Measurements from ENCODE around the gene HOXD10. TPM values are rescaled to one million over a fixed set of nuclear protein-coding genes. Genes with fewer than 3 reads are reported as not detected.

Gene HOXD10
- total RNA-seq, 1 donor from 2014 or later, result not detected

DNA sequence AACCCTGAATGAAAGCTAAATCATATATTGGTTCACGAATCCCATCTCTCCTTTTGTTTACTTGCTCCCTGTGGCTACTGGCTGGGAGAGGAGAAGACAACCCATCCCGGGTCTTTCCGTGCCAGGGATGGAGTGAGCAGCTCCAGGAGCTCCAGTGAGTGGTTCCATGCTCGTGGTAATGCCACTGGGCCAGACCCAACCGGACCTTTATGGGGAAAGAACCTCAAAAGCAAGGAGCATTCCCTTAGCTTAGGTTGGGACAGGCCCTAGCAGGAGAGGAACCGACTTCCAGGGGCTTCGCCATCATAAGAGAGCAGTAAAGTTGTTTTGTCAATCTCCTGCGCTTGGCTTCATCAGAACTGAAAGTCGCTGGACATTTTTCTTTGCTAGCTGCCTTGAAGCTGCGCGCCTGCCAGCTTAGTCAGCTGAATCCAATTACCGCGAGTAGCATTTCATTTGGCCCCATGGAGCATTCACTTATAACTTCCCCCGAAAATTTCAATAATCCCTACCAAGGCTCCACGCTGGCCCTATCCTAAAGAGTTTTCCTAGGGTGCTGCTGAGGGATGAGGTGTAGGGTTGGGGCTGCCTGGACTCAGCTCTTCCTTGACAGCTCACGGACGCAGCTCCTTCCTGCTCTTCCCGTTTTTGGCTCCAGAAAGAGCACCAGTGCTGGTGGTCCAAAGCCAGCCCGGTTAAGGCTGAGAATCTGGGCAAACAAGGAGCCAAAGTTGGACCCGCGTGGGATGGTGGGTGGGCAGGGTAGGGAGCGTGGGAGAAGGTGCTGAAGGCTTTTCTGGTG lies 45.4 kb downstream of the HOXD10 start:
- H3K4me3 ChIP-seq, result peak overlapping the region in 1 of 2 donors; percentile 52

DNA sequence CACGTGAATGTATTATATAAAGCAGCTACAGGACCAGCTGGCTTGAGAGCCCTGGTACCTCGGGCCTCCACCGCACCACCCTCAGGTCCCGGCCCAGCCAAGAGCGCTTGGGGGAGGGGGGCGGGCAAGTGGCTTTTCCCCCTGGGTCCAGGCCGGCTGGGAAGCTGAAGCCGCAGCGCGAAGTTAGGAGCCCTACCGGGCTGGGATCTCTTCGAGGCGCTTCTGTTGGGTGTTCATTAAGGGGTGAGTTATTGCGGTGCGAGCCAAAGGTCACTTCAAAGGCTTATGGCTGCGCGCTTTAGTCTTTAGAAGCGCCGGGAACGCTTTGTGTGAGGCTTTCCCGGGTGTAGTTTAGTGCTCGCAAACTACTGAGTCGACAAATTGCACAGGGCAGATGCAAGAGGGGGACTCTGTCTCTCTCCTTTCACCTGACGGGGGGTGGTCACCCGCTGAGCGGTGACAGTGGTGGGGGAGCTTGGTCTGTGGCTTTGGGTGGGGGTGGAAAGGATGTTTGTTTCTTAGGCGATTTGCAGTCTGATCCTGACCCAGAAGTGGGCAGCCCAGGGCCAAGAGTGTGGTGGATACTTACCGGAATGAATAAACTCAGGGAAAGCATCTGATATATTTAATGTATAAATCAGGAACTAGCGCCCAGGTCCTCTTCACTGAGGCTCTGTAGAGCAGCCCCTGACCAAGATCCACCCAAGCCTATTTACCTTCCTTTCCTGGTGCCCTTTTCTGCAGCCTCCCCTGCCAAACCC lies 46.5 kb downstream of the HOXD10 start:
- TF ChIP-seq, protein P1, sequence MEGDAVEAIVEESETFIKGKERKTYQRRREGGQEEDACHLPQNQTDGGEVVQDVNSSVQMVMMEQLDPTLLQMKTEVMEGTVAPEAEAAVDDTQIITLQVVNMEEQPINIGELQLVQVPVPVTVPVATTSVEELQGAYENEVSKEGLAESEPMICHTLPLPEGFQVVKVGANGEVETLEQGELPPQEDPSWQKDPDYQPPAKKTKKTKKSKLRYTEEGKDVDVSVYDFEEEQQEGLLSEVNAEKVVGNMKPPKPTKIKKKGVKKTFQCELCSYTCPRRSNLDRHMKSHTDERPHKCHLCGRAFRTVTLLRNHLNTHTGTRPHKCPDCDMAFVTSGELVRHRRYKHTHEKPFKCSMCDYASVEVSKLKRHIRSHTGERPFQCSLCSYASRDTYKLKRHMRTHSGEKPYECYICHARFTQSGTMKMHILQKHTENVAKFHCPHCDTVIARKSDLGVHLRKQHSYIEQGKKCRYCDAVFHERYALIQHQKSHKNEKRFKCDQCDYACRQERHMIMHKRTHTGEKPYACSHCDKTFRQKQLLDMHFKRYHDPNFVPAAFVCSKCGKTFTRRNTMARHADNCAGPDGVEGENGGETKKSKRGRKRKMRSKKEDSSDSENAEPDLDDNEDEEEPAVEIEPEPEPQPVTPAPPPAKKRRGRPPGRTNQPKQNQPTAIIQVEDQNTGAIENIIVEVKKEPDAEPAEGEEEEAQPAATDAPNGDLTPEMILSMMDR (IDR thresholded peaks at IDR 0.05), result no peak
- H3K27ac ChIP-seq, result no peak overlapping the region
- no peaks in the 10 kb centered on the region for H3K9me3 ChIP-seq
- intact Hi-C loops (cut with DNase I), result no loop called here
- DNase-seq (ENCODE audit: low spot score in 2 of 2), result no peak
- H3K4me1 ChIP-seq, result peaks cover 0 to 11% of the 10 kb centered on the region in 2 donors
- no peaks in the 10 kb centered on the region for H3K36me3 ChIP-seq
- no peak overlapping the region for H3K4me3 ChIP-seq
- peaks cover 11% of the 10 kb centered on the region for H3K27me3 ChIP-seq

More for the DNA sequence above, 45.4 kb downstream of the HOXD10 start:
- Histone ChIP-seq H3K9me3 (no peaks in the 10 kb centered on the region), H3K36me3 (no peaks in the 10 kb centered on the region), H3K27me3 (peaks cover 18% of the 10 kb centered on the region), H3K27ac (no peak overlapping the region), H3K4me1 (peaks cover 0 to 11% of the 10 kb centered on the region in 2 donors)
- TF ChIP-seq, protein P1 (IDR thresholded peaks at IDR 0.05), result no peak
- intact Hi-C loops (cut with DNase I), result no loop called here
- DNase-seq (ENCODE audit: low spot score in 2 of 2), result no peak

DNA sequence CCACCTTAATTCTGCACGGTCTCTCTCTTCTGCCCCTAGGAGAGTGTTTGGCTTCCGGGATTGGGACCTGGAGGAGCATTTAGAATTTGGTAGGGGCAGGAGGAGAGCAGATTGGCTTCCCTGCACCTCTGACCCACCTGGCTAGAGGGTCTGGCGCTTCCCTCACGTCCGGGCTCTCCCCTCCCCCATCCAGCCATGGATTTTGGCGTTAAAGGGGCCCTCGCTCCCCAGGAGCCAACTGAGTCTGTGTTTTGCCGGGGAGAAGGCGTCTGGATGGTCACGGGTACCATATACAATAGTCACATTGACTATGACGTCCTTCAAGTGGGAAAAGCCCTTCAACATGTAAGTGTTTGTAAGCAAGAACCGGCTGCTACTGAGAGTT lies 47.1 kb downstream of the HOXD10 start:
- peaks cover 0 to 11% of the 10 kb centered on the region in 2 donors for H3K4me1 ChIP-seq
- DNase-seq (ENCODE audit: low spot score in 2 of 2), result no peak
- no peaks in the 10 kb centered on the region for H3K9me3 ChIP-seq
- H3K4me3 ChIP-seq, result no peak overlapping the region
- intact Hi-C loops (cut with DNase I), result no loop called here
- H3K27ac ChIP-seq, result no peak overlapping the region
- TF ChIP-seq, protein P1 (IDR thresholded peaks at IDR 0.05), result no peak
- H3K27me3 ChIP-seq, result peaks cover 11% of the 10 kb centered on the region
- no peaks in the 10 kb centered on the region for H3K36me3 ChIP-seq

DNA sequence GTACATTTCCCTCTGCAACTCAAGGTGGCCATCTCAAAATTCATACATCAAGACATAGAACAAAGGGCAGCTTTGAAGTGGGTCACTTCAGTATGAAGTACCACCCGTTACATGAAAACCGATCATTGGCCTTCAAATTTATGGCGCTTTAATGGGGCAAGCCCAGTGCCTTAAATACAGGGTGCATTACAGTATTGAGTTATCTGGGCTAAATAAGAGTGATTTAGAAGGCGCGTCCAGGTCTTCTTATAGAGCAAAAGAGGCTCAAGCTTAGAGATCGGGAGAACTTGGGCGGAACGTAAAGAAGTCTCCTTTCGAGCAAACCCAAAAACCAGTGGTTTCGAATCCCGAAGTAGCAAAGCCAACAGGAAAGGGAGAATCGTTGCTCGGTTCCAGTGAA lies 47.6 kb downstream of the HOXD10 start:
- H3K36me3 ChIP-seq, result no peaks in the 10 kb centered on the region
- intact Hi-C loops (cut with DNase I), result no loop called here
- DNase-seq (ENCODE audit: low spot score in 2 of 2), result no peak
- TF ChIP-seq, protein P1 (IDR thresholded peaks at IDR 0.05), result no peak
- no peak overlapping the region for H3K4me3 ChIP-seq
- no peak overlapping the region for H3K27ac ChIP-seq
- H3K4me1 ChIP-seq, result peaks cover 0 to 11% of the 10 kb centered on the region in 2 donors
- H3K9me3 ChIP-seq, result no peaks in the 10 kb centered on the region
- H3K27me3 ChIP-seq, result peaks cover 9% of the 10 kb centered on the region

DNA sequence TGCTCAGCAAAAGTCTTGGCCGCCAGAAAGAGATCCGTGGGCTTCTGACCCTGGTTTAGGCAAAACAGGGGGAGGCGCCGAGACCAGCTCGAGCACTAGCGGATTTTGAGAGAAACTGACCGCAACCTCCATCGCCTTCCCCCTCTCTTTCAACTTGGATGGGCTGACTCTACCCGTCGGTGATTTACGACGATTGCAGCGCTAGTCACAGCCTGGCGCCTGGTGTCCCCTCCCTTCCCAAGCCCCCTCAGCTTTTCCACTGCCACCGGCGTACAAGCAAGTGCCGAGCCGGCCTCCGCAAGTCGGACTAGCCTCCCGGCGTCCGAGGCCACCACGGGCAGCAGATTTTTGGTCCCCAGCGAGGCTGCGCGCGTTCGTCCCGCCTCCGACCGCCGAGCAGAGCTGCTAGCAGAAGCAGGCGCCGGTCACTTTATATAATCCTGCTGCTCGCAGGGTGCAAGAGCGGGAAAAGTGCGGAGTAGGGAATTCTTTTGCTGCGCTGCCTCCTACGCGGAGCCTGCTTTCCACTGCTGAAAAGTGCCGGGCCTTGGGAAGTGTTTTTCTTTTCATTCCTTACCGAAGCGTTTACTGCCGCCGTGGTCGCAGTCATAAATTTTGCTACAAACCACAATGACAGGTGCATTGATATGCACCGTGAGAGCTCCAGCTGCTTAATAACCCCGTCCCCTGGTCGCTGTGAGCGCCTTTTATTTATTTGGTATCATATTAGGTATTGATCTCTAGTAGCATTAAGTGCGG lies 48.2 kb downstream of the HOXD10 start:
- peaks cover 0 to 7% of the 10 kb centered on the region in 2 donors for H3K4me1 ChIP-seq
- intact Hi-C loops (cut with DNase I), result no loop called here
- H3K27me3 ChIP-seq, result peaks cover 7% of the 10 kb centered on the region
- no peak for DNase-seq (ENCODE audit: low spot score in 2 of 2)
- no peak overlapping the region for H3K4me3 ChIP-seq
- no peaks in the 10 kb centered on the region for H3K9me3 ChIP-seq
- no peak overlapping the region for H3K27ac ChIP-seq
- H3K36me3 ChIP-seq, result no peaks in the 10 kb centered on the region
- TF ChIP-seq, protein P1 (IDR thresholded peaks at IDR 0.05), result no peak

Data from ascending aorta (tissue), 2 donors.